Chondrocyte (in vitro differentiated cells): ENCODE results near the gene CCBE1. TPM values are rescaled to one million over a fixed set of nuclear protein-coding genes. Genes with fewer than 3 reads are reported as not detected.

Experiments
- DNase-seq: peaks from one replicate; pipeline ENCODE4 v3.0.0; 2021; ENCODE audit warnings: mixed read lengths, low spot score
- H3K27ac Mint-ChIP-seq: one replicate; pipeline ENCODE4 v1.8.0; 2021; ENCODE audit warnings: mild to moderate bottlenecking, moderate library complexity, mixed read lengths; ENCODE audit not compliant: unreplicated experiment
- H3K27me3 Mint-ChIP-seq: 2 replicates; pipeline ENCODE4 v1.8.0; 2021; ENCODE audit warnings: low read depth, mixed read lengths
- H3K36me3 Mint-ChIP-seq: 2 replicates; pipeline ENCODE4 v1.8.0; 2021; ENCODE audit warnings: low read depth, mixed read lengths
- H3K4me1 Mint-ChIP-seq: 2 replicates; pipeline ENCODE4 v1.8.0; 2021; ENCODE audit warnings: low read depth, mild to moderate bottlenecking, mixed read lengths
- H3K4me3 Mint-ChIP-seq: one replicate; pipeline ENCODE4 v1.8.0; 2021; ENCODE audit warnings: mild to moderate bottlenecking, moderate library complexity, mixed read lengths; ENCODE audit not compliant: unreplicated experiment
- H3K9me3 Mint-ChIP-seq: 2 replicates; pipeline ENCODE4 v1.8.0; 2021; ENCODE audit warnings: low read depth, mixed read lengths
- CTCF ChIP-seq: fragments of 200-600 bp; sonication (generic); IDR thresholded peaks from 2 replicates; pipeline ENCODE4 v1.5.0; 2021; ENCODE audit warnings: antibody characterized with exemption, mild to moderate bottlenecking, moderate library complexity
- total RNA-seq: library from RNA; stranded (reverse); gene quantifications from 3 replicates; pipeline ENCODE4 v1.2.1, GENCODE V29; 2021

CCBE1 gene
- total RNA-seq, 1 donor from 2014 or later, result 0.72 TPM

- H3K36me3 Mint-ChIP-seq, result no peaks in the 10 kb centered on the region
- H3K27ac Mint-ChIP-seq, result no peak overlapping the region
- H3K4me1 Mint-ChIP-seq, result no peaks in the 10 kb centered on the region
- DNase-seq, result no peak
- H3K4me3 Mint-ChIP-seq, result no peak overlapping the region
- TF ChIP-seq CTCF, result no peak
- peaks cover 1% of the 10 kb centered on the region for H3K27me3 Mint-ChIP-seq
- peaks cover 1% of the 10 kb centered on the region for H3K9me3 Mint-ChIP-seq
These were observed 228.4 kb downstream of the CCBE1 start for GRCh38 chr18:59468821-59469220.

- no peaks in the 10 kb centered on the region for H3K4me1 Mint-ChIP-seq
- H3K36me3 Mint-ChIP-seq, result no peaks in the 10 kb centered on the region
- H3K9me3 Mint-ChIP-seq, result no peaks in the 10 kb centered on the region
- H3K27ac Mint-ChIP-seq, result no peak overlapping the region
- DNase-seq, result no peak
- H3K4me3 Mint-ChIP-seq, result no peak overlapping the region
- TF ChIP-seq CTCF, result no peak
- H3K27me3 Mint-ChIP-seq, result peaks cover 1% of the 10 kb centered on the region
These were observed 229.7 kb downstream of the CCBE1 start for GRCh38 chr18:59467497-59467896.

GRCh38 chr18:59466980-59467379 lies 230.2 kb downstream of the CCBE1 start:
- H3K27ac Mint-ChIP-seq, result no peak overlapping the region
- no peaks in the 10 kb centered on the region for H3K27me3 Mint-ChIP-seq
- no peaks in the 10 kb centered on the region for H3K4me1 Mint-ChIP-seq
- TF ChIP-seq CTCF, result no peak
- no peak overlapping the region for H3K4me3 Mint-ChIP-seq
- DNase-seq, result no peak
- H3K9me3 Mint-ChIP-seq, result no peaks in the 10 kb centered on the region
- no peaks in the 10 kb centered on the region for H3K36me3 Mint-ChIP-seq

GRCh38 chr18:59464486-59464885 lies 232.7 kb downstream of the CCBE1 start:
- Mint-ChIP-seq H3K4me1 (peaks cover 4% of the 10 kb centered on the region), H3K36me3 (no peaks in the 10 kb centered on the region), H3K27me3 (no peaks in the 10 kb centered on the region), H3K4me3 (no peak overlapping the region), H3K9me3 (no peaks in the 10 kb centered on the region), H3K27ac (no peak overlapping the region)
- no peak for TF ChIP-seq CTCF
- DNase-seq, result no peak

GRCh38 chr18:59461171-59461570 lies 236.1 kb downstream of the CCBE1 start:
- DNase-seq, result no peak
- no peak overlapping the region for H3K4me3 Mint-ChIP-seq
- no peak overlapping the region for H3K27ac Mint-ChIP-seq
- no peaks in the 10 kb centered on the region for H3K36me3 Mint-ChIP-seq
- peaks cover 3% of the 10 kb centered on the region for H3K27me3 Mint-ChIP-seq
- H3K4me1 Mint-ChIP-seq, result peaks cover 5% of the 10 kb centered on the region
- H3K9me3 Mint-ChIP-seq, result no peaks in the 10 kb centered on the region
- no peak for TF ChIP-seq CTCF
